GM19099 (cell line): Measurements from ENCODE around the gene KIF12.

Source experiments
- POLR2A ChIP-seq: IDR thresholded peaks from 3 replicates; pipeline ENCODE4 v1.6.1; 2011; ENCODE audit warnings: low read depth; ENCODE audit not compliant: insufficient read length; ENCODE audit errors: extremely low read depth

The KIF12 gene

DNA sequence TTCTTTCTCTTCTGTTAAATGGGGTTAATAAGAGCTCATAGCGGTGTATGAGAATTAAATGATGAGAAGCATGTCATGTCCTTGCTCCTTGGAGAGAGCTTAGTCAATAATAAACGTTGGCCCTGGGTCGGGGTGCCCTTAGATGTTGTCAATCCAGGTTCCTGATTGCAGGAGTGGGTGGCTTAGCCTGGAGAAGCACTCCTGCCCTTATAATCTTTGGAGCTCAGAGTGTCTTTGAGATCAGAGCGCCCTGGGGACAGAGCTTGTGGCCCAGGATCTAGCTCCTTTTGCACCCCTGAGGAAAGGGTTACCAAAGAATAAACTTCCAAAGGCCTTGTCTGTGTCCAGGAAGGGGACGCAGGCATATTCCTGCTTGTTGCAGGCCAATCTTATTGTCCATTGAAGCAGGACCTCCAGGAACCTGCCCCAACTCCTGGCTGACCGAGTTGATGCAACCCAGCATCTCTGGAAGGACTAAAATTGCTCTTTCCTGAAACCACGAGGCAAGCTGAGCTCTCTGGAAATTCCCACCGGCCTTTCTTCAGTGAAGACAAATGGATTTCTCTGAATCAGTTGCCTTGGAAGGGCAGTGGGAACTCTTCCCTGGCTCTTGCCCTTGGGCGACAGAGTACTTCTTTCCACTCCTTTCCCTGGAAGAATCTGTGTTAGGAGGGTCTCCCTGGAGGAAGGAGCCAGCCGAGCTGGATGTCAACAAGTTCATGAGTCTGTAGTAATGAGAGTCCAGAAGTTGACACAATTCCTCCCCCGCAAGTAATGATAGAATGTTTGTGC lies 14.6 kb downstream of the KIF12 start:
- TF ChIP-seq POLR2A, result no peak

DNA sequence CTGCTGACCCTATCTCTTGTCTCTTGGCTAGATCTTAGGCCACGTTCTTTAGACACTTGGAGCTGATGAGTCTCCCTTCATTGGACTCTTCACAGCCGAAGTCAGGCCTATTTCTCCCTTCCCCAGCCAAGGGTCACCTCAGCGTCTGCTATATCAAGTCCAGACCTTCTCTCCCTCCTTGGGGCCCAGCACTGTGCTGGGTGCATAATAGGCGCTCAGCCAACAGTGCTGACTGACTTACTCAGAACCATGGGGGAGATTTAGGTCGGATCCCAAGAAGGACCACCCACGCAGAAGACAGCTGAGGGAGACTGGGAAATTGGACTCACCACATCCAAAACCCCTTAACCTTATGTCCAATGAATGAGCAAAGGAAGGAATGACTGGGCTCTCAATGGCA lies 15.4 kb downstream of the KIF12 start:
- TF ChIP-seq POLR2A, result no peak

DNA sequence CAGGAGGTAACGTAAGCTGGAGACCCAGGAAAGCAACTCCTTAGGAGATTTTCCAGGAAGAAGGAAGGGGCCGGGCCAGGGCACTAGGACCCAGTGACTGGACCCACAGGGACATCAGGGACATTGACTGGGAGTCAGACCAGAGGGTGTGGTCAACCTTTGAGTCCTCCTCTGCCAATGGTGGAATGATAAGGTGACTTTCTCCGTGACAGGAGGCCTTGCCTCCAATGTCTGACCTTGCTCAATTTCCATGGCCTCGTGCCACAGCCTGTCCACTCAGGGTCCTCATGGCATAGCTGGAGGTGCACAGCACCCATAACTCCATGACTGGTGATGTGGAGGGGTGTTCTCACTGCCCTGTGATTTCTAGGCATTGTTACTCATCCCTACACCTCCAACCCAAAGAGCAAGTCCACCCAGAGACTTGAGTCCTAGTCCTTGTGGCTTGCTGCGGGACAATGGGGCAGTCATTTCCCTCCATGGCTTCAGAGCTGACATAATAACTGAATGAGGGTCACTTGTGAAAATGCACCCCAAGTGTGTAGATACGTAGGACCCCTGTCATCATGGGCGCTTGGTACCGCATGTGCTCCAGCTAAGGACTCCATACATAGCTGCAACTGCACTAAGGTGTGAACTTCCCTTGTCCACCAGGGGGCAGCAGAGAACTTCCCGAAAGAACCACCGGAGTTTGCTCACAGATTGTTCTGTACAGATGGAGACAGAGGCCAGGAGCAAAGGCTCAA lies 16.9 kb downstream of the KIF12 start:
- no peak for TF ChIP-seq POLR2A

DNA sequence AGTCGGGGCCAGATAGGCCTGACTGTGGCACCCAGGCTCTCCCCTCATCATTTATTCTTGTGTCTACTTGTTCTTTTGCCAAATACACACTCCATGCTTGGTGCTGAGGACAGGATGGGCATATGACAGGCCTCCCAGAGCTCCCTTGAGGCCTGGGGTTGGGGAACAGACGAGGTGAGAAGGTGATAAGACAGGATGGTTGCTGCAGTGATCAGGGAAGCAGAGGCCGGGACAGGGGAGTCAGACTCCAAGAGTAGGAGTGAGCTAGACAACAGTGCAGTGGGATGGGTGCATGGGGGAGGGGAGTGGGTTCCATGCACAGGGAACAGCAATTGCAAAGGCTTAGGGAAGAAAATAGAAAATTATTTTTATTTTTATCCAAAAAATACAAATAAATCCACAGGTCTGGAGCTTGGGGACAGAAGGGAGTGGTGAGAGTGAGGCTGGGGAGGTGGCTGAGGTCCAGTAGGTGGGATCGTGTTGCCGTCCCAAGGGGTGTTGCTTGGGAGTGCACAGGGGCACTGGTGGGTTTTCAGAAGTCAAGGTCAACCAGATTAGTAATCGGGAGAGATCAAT lies 17.6 kb downstream of the KIF12 start:
- TF ChIP-seq POLR2A, result no peak

DNA sequence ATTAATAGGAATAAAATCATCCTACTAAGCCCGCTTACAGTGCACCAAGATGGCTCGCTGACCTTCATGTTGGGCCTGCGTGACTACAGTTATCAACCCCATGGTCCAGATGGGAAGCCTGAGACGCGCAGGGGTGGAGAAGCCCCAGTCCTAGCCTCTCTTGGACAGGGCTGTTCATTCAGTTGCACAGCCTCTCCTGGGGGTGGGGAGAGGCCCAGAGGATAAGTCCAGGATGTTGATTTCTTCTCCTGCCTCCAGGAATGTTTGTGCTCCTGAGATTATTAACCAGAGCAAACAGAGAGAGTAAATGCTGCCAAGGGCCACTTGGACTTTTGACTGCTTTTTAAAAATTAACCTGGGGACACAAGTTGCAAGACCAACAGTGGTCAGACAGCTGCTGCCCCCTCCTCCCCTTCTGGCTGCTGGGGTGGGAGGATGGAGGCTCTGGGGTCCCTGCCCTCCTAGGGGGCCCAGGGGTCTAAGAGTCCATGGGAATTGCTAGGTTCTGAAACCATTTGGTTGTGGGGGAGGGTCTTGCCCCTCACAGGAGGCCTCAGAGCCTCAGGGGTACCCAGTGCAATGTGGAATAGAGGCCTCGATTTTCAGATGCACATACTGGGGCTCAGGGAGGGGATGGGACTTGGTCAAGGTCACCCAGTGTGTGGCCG lies 18.2 kb downstream of the KIF12 start:
- TF ChIP-seq POLR2A, result no peak

DNA sequence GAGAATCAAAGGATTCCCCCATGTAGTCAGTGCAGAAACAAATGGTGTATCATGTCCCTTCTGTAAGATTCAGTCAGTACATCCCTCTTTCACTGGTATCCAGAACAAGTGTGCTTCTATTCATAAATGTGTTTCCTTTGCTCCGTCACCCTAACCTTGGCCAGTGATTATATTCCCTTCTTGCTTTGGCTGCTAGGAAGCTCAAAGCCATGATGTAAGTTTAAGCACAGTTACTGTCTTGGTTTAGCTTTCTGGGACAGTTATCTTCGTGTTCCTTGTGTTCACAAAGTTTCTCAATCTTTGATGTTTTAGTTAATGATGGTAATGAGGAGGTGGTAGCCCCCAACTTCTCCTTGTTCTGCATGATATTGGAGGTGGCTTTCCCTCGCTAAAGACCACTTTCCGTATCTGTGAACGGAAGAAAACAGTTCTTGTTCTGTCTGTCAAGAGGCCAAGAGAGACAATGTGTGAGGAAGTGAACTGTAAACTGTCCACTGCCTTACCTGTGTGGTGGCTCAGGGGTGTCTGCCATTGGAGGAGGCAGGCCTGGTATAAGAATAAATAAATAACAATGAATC lies 18.8 kb downstream of the KIF12 start:
- no peak for TF ChIP-seq POLR2A

DNA sequence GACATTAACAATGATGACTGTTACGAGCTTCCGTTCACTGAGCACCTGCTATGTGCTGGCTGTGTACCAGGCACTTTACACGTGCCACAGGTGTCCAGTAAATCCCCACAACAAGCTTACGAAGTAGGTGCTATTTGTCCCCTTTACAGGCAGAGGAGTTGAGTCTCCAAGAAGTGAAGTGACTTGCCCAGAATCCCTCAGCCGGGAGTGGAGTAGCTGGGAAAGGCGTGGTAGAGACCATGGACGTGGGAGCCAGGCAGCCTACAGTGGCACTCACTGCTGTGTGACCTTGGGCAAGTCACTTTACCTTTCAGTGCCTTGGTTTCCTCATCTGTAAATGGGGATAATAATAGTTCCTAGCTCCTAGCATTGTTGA lies 20.3 kb downstream of the KIF12 start:
- TF ChIP-seq POLR2A, result no peak

DNA sequence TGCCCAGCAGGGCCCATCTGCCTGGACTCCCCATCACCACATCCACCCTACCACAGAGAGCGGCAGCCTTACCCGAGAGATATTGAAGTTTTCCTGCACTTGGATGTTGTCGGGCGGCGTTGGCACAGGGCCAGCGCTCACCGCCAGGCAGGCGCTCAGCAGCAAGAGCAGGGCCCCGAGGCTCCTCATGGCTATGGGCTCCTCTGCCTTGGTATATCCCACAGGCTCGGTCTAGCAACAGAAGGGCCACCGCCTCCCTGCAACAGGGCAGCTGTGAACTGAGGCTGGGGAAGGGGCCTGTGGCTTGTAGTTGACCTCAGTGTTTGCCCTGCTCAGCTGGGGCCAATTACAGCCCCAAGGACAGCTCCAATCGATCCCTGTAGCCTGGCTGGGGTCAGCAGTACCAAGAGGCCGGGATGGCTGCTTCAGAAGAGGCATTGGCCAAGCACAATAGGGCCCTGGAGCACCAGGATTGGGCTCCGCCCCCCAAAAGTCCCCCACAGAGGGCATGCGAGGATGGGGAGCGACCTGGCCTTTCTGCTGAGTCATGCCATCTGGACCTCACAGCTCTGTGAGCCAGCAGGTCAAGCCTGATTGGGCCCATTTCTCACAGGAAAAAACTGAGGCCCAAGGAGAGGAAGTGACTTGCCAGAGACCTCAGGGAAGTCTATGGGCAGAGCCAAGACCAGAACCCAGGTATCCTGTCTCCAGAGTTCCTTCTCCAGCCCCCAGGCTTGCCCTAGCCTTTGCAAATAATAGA lies 20.9 kb downstream of the KIF12 start, which contains the start of gene AMBP:
TSS of gene AMBP (minus strand) at position 280 of the 760 bp plus-strand sequence. CDS start at position 189, 91 bp downstream.
- no peak for TF ChIP-seq POLR2A

DNA sequence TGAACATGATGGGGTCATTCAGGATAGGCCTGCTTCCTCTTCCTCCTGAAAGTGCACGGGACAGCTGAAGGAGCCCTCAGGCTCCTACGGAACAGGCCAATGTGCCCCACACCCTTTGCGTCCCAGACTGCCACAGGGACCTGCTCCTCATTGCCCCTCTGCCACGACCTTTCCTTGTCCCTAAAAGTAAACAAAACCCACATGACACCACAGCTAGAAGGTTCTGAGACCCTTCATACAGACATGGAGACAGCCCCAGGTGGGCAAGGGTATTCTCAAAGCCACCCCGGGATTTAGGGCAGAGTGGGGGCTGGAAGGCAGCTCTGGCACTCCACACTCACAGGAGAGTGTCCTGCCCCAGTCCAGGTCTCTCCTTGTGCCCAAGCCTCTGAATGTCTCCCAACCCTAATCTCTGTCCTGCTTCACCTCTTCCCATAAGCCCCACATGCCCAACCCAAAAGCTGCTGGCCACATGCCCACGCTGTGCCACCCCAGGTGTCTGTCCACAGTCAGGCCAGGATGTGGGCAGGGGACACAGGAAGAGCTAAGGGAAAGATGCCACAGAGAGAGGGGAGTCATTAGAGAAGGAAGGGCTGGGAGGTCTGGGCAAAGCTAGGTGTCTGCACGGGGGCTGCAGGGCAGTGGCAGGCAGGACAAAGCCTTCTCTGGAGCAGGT lies 21.8 kb downstream of the KIF12 start:
- no peak for TF ChIP-seq POLR2A

DNA sequence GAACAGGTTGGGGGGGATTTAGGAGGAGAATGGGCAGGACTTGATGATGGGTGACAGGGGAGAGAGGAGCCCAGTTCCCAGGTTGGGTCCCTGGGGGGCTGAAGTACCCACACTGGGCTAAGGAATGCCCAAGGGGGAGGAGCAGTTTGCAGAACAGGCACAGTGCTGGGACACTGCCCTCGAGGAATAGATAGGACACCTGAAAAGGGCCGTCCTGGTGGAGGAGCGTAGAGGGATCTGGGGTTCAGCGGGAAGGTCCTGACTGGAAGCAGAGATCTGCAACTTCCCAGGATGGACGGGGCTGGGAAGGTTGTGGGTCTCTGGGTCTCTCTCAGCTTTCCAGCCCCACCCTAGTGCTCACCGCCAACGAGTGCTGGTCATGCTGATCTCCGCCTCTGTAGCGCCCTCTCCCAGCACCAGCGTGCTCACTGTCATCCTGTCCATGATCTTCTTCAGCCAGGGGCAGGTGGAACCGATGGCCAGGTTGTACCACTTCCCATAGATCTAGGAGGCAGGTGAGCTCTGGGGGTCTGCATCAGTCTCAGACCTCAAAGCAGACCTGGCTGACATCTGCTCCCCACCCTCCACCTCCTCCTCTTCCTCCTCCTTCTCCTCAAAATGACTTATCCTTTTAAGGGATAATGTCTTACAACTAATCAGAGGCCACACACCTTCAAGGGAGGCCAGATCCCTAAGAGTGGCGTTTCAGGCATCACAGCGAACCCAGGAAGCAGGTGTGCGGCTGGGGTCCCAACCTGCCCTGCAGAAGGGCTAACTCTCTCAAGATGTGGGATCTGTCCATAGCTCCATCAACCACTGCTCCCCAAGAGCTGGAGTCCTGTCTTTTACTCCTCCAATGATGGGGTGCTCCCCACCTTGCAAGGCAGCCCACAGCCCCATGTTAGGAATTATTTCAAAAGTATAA lies 22.6 kb downstream of the KIF12 start:
- no peak for TF ChIP-seq POLR2A

DNA sequence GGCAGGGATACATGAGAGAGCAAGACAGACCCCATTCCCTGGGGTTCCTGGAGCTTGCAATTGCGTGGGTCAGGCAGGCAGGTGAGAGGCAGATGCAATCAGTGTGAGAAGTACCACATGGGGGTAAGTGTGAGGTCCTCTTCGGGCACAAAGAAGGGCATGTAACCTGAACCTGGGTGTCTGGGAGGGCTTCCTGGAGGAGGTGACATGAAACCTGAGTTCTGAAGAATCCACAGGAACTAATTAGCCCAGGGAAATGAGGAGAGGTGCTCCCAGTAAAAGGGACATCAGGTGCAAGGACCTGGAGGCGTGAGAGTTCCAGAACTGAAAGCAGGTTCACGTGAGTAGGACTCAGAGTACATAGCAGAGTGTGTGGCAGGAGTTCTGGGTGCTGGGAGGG lies 23.5 kb downstream of the KIF12 start:
- TF ChIP-seq POLR2A, result no peak

DNA sequence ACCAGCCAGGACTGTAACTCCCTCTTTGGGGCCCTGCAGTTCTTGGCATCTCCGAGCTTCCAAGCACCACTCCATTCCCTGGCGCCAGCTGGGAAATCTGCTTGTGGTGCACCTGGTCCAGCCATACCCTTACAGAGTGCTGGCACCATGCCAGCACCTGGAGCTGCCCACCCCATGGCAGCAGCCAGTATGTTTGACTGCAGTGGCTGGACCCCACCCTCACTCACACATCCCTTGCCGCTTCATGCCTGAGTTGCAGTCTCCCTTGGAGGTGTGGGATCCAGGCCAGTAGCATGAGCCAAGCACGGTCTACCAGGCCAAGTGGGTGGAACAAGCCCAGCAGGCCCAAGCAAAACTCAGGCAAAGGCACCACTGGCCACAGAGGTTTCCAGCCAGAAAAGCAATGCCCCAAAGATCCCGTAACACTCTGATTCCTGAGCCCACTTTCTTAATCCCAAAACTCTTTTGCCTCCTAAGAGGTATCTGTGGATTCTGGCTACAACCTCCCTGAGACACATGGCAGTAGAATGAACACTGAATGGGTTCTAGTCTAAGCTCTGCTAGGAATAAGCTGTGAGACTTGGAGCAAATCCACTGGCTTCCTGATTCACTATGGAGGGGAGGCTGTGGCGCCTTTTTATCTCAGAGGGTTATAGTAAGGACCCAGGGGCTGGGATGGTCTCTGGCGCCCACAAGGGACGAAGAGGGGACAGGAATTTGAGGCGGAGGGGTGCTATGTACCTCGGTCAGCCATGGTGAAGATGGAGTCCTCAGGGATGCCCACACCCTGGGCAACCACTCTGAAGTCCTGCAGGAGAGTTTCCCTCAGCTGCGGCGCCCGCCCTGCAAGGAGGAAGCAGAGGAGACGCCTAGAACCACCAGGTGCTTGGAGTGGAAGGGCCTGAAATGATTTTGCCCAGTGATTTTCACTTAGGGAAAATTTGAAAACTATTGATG lies 26.6 kb downstream of the KIF12 start:
- no peak for TF ChIP-seq POLR2A

DNA sequence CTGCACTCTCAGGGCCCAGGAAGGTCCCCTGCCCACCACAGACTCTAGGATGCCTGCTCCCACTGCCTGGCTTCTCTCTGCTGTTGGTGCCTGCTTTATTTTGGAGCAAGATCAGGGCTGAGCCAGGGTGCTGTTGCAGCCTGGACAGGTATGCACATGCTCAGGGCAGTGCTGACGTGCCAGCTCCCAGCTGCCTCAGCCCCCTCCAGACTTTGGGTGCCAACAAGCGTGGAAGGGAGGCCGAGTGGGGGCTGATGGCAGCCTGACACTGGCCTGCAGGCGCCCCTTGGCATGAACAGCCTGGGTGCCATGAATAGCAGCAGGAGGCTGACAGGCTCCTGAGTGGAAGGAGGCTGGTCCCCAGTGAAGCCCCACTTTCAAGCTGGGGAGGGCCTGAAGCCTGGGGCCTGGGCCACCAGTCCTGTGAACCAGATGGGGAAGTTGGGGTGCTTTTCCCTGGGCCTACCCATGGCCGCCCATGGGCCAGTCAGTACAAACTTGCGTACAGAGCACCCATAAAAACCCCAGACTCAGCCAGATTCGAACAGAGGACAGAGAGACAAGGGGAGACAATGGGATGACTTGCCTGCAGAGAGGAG lies 27.8 kb downstream of the KIF12 start:
- no peak for TF ChIP-seq POLR2A
